C4-2B (cell line): ENCODE data around the gene TOR4A.

Source experiments
- ZFX ChIP-seq: fragments of 450-650 bp; IDR thresholded peaks from 2 replicates; pipeline ENCODE4 v1.6.1; 2017
- TF ChIP-seq, protein P1 (sequence below): fragments of 450-650 bp; conservative IDR thresholded peaks from 2 replicates; pipeline ENCODE4 v1.5.1; 2017; ENCODE audit warnings: mild to moderate bottlenecking

DNA sequence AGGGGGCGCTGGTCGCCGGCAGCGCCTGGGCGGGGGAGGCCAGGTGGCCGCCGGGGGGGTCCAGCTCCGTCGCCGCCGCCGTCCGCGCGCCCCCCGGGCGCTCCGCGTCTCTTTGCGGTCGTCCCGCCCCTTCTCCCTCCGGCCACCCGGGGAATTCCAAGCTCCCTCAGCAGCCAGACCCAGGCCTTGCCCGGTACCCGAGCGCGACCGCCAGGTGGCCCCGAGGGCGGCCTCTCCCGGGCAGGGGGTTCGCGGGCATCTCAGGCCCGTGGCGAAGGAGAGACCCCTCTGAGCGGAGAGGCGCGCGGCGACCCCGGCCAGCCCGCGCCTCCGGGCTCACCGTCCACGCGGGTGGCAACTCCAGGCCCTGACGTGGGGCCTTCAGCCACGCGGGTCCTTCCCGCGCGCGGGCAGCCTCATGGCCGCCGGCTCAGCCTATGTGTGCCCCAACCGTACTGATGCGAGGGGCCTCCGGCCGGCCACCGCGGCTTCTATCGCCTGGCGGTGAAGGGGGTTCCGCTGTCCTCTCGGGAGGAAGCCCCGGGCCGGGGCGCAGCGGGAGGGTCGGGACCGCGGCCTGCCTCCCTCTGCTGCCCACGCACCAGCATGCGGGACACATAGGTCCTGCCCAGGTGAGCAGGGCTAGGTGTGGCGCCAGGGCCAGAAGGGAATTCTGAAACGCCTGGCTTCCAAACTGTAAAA lies 25.1 kb downstream of the TOR4A start:
- TF ChIP-seq, protein P1, sequence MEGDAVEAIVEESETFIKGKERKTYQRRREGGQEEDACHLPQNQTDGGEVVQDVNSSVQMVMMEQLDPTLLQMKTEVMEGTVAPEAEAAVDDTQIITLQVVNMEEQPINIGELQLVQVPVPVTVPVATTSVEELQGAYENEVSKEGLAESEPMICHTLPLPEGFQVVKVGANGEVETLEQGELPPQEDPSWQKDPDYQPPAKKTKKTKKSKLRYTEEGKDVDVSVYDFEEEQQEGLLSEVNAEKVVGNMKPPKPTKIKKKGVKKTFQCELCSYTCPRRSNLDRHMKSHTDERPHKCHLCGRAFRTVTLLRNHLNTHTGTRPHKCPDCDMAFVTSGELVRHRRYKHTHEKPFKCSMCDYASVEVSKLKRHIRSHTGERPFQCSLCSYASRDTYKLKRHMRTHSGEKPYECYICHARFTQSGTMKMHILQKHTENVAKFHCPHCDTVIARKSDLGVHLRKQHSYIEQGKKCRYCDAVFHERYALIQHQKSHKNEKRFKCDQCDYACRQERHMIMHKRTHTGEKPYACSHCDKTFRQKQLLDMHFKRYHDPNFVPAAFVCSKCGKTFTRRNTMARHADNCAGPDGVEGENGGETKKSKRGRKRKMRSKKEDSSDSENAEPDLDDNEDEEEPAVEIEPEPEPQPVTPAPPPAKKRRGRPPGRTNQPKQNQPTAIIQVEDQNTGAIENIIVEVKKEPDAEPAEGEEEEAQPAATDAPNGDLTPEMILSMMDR = peak; percentile 89
- peak; percentile 74; the same call in 1 of the 2 replicates for TF ChIP-seq ZFX
